Measurements from ENCODE around the gene C3orf62. TPM values are rescaled to one million over a fixed set of nuclear protein-coding genes. Genes with fewer than 3 reads are reported as not detected.

The C3orf62 gene
- total and polyA plus RNA-seq, 2 experiments from 2014 or later, result 3.3 to 4.5 TPM

DNA sequence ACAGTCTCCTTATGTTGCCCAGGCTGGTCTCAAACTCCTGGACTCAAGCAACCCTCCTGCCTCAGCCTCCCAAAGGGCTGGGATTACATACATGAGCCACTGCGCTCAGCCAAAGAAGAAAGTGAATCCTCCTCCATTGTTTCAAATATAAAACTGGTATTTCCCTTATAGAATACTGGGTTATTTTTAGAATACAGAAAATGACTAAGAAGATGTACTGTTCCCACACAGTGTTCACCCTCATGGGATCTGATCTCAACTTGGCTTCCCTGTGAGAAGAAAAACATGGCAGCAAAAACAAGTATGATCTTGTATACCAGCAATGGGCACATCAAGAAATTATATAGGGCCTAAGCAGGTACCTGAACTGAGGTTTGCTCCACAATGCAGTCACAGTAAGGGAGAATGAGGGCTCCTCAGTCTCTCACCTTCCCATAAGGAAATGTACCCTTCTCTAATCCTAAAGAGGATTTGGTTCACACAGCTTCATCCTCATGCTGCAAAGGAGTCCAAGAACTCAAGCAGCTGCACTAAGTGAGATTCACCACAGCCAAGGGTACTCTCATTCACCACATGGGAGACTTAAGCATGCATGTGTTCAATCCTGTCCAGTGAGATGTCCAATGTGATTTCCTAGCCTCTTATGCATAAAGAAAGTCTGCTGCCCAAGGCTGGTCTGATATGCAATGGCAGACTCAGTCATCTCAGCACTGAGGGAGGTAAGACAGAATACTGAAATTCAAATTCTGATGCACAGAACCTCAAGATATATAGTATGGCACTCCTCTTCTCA is 37.1 kb upstream of the C3orf62 start:
- WGBS (ENCODE audit: low lambda C conversion rate, missing lambda C conversion rate), result 96% methylated on average over 1 of the region's 1 CpG
- H3K79me2 ChIP-seq, result no peaks in the 10 kb centered on the region

DNA sequence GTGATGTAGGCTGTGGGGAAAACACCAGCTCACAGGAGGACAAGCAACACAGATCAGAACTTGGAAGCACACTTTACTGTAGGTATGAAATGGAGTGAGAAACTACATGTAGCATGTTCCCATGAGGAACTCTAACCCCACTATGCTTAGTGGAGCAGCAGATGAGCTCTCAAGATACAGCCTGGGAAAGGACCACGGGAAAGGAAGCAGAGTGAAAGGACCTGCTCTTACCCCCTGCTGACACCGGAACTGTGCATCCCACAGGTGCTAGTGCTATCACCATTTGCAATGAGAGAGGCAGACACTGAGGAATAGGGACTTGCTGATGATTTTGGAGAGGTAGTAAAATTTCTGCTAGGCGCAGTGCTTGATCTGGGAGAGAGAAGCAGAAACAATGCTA is 34.3 kb upstream of the C3orf62 start:
- no peaks in the 10 kb centered on the region for H3K27me3 ChIP-seq
- no peaks in the 10 kb centered on the region for H3K79me2 ChIP-seq
- no peaks in the 10 kb centered on the region for H4K20me1 ChIP-seq (ENCODE audit: insufficient read depth, poor library complexity, severe bottlenecking)
- no peak overlapping the region for H3K27ac ChIP-seq
- H3K4me1 ChIP-seq (ENCODE audit: insufficient read depth), result no peaks in the 10 kb centered on the region
- WGBS (ENCODE audit: low lambda C conversion rate, missing lambda C conversion rate), result 94% methylated on average over 3 of the region's 3 CpGs
- H3K36me3 ChIP-seq (replicated peaks; ENCODE audit: insufficient read depth, low read depth), result no peaks in the 10 kb centered on the region
- no peak overlapping the region for H2AFZ ChIP-seq
- H3K4me2 ChIP-seq, result no peak overlapping the region
- no peak overlapping the region for H3K4me3 ChIP-seq
- no peaks in the 10 kb centered on the region for H3K9me3 ChIP-seq (ENCODE audit: low read depth)
- no peak for DNase-seq (ENCODE audit: low spot score)
- H3K9me2 ChIP-seq (replicated peaks; ENCODE audit: insufficient read depth), result no peaks in the 10 kb centered on the region
- TF ChIP-seq EZH2phosphoT487 (IDR thresholded peaks at IDR 0.05; ENCODE audit: low read depth, severe bottlenecking, unreplicated experiment) (no peak), EZH2 (IDR thresholded peaks at IDR 0.05; ENCODE audit: borderline replicate concordance) (no peak)
- TF ChIP-seq, protein P1, sequence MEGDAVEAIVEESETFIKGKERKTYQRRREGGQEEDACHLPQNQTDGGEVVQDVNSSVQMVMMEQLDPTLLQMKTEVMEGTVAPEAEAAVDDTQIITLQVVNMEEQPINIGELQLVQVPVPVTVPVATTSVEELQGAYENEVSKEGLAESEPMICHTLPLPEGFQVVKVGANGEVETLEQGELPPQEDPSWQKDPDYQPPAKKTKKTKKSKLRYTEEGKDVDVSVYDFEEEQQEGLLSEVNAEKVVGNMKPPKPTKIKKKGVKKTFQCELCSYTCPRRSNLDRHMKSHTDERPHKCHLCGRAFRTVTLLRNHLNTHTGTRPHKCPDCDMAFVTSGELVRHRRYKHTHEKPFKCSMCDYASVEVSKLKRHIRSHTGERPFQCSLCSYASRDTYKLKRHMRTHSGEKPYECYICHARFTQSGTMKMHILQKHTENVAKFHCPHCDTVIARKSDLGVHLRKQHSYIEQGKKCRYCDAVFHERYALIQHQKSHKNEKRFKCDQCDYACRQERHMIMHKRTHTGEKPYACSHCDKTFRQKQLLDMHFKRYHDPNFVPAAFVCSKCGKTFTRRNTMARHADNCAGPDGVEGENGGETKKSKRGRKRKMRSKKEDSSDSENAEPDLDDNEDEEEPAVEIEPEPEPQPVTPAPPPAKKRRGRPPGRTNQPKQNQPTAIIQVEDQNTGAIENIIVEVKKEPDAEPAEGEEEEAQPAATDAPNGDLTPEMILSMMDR (IDR thresholded peaks at IDR 0.05; ENCODE audit: poor library complexity), result no peak

More for the DNA sequence above, 37.1 kb upstream of the C3orf62 start:
- no peak for TF ChIP-seq EZH2 (IDR thresholded peaks at IDR 0.05; ENCODE audit: borderline replicate concordance)
- no peak for TF ChIP-seq EZH2phosphoT487 (IDR thresholded peaks at IDR 0.05; ENCODE audit: low read depth, severe bottlenecking, unreplicated experiment)
- TF ChIP-seq, protein P1 (IDR thresholded peaks at IDR 0.05; ENCODE audit: poor library complexity), result no peak
- H3K9me3 ChIP-seq (ENCODE audit: low read depth), result no peaks in the 10 kb centered on the region
- no peak overlapping the region for H3K4me2 ChIP-seq
- H3K27me3 ChIP-seq, result no peaks in the 10 kb centered on the region
- no peaks in the 10 kb centered on the region for H3K9me2 ChIP-seq (replicated peaks; ENCODE audit: insufficient read depth)
- H3K36me3 ChIP-seq (replicated peaks; ENCODE audit: insufficient read depth, low read depth), result no peaks in the 10 kb centered on the region
- no peaks in the 10 kb centered on the region for H3K4me1 ChIP-seq (ENCODE audit: insufficient read depth)
- no peak overlapping the region for H3K27ac ChIP-seq
- H2AFZ ChIP-seq, result no peak overlapping the region
- H4K20me1 ChIP-seq (ENCODE audit: insufficient read depth, poor library complexity, severe bottlenecking), result no peaks in the 10 kb centered on the region
- H3K4me3 ChIP-seq, result no peak overlapping the region
- no peak for DNase-seq (ENCODE audit: low spot score)

DNA sequence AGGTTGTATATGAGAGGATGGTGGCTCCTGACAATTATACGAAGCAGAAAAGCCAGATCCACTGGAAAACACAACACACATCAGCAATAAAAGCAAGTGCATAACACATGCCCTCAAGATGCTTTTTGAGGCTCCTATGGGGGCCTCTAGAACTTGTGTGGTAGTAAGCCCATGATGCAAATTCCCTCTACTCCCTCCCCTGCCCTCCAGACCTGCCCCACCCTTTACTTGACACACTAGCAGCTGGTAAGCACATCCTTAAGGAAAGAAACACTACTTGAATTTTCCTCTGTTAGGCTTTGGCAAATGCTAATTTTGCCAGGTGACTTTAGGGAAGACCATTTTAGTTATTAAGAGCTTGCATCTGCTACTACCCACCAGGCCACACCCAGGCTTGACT is 33.6 kb upstream of the C3orf62 start:
- TF ChIP-seq EZH2 (IDR thresholded peaks at IDR 0.05; ENCODE audit: borderline replicate concordance) (no peak), EZH2phosphoT487 (IDR thresholded peaks at IDR 0.05; ENCODE audit: low read depth, severe bottlenecking, unreplicated experiment) (no peak)
- TF ChIP-seq, protein P1 (IDR thresholded peaks at IDR 0.05; ENCODE audit: poor library complexity), result no peak
- Histone ChIP-seq H3K36me3 (replicated peaks; ENCODE audit: insufficient read depth, low read depth) (no peaks in the 10 kb centered on the region), H3K79me2 (no peaks in the 10 kb centered on the region), H3K4me1 (ENCODE audit: insufficient read depth) (no peaks in the 10 kb centered on the region), H3K27me3 (no peaks in the 10 kb centered on the region), H4K20me1 (ENCODE audit: insufficient read depth, poor library complexity, severe bottlenecking) (no peaks in the 10 kb centered on the region), H3K4me2 (no peak overlapping the region), H3K27ac (no peak overlapping the region), H3K9me2 (replicated peaks; ENCODE audit: insufficient read depth) (no peaks in the 10 kb centered on the region), H2AFZ (no peak overlapping the region), H3K4me3 (no peak overlapping the region), H3K9me3 (ENCODE audit: low read depth) (no peaks in the 10 kb centered on the region)
- WGBS (ENCODE audit: low lambda C conversion rate, missing lambda C conversion rate), result 100% methylated on average over 1 of the region's 1 CpG
- no peak for DNase-seq (ENCODE audit: low spot score)
